SK-N-SH (cell line): Measurements from ENCODE around the gene FBXO10. TPM values are rescaled to one million over a fixed set of nuclear protein-coding genes. Genes with fewer than 3 reads are reported as not detected.
A peak's percentile ranks its signal among the peaks of the same experiment; 100 is the strongest.

Experiments used
- CTCF ChIA-PET: fragments of 300-600, 350-600 bp; formaldehyde crosslinking; extraction: SDS; loops from one replicate; lab custom pipeline; 2021; lab: Yijun Ruan, JAX
- POLR2A ChIA-PET: fragments of 350-600 bp; sonication (Branson Sonifier 250); formaldehyde crosslinking; extraction: SDS; loops from one replicate; lab custom pipeline; 2020; ENCODE audit warnings: antibody characterized with exemption, inconsistent platforms; lab: Yijun Ruan, JAX
- DNase-seq: peaks from one replicate; pipeline ENCODE4 v3.0.0; 2012
- H2AFZ ChIP-seq: fragments of 200-600 bp; sonication (generic); 2 replicates; pipeline ENCODE4 v1.8.1; 2016; ENCODE audit warnings: antibody characterized with exemption, mild to moderate bottlenecking, low read depth
- H3F3A ChIP-seq: fragments of 200-600 bp; sonication (generic); replicated peaks from 2 replicates; pipeline ENCODE3; 2016; ENCODE audit warnings: antibody characterized with exemption, mild to moderate bottlenecking; ENCODE audit not compliant: insufficient read depth
- H3K27ac ChIP-seq, 2 experiments: fragments of 200-500 bp in 1 of 2; fragments of 200-600 bp in 1 of 2; sonication (Bioruptor generic) in 1 of 2; sonication (generic), shearing (Covaris generic) in 1 of 2; 2 replicates each; pipeline versions ENCODE4 v1.5.1 to v1.6.1; 2014 to 2016; ENCODE audit warnings: low read depth in 2 of 2, inconsistent platforms in 1 of 2, low read length in 1 of 2, mild to moderate bottlenecking in 1 of 2, mixed read lengths in 1 of 2
- H3K27me3 ChIP-seq: fragments of 200-600 bp; sonication (generic), shearing (Covaris generic); 2 replicates; pipeline ENCODE4 v1.6.1; 2016; ENCODE audit warnings: mixed run types; ENCODE audit not compliant: insufficient read depth
- H3K36me3 ChIP-seq, 2 experiments: fragments of 200-500 bp in 1 of 2; fragments of 200-600 bp in 1 of 2; sonication (Bioruptor generic) in 1 of 2; sonication (generic) in 1 of 2; replicated peaks in 1 of 2; 2 replicates each; pipeline versions ENCODE3 to v1.5.1; 2014 to 2016; ENCODE audit warnings: low read length in 1 of 2, mild to moderate bottlenecking in 1 of 2; ENCODE audit not compliant: insufficient read depth in 2 of 2, control insufficient read depth in 1 of 2
- H3K4me1 ChIP-seq, 2 experiments: fragments of 200-500 bp in 1 of 2; fragments of 200-600 bp in 1 of 2; sonication (Bioruptor generic) in 1 of 2; sonication (generic), shearing (Covaris generic) in 1 of 2; 2 replicates each; pipeline versions ENCODE4 v1.5.1 to v1.6.1; 2014 to 2016; ENCODE audit warnings: low read depth in 1 of 2, low read length in 1 of 2, mixed run types in 1 of 2; ENCODE audit not compliant: insufficient read depth in 2 of 2, control insufficient read depth in 1 of 2
- H3K4me2 ChIP-seq: fragments of 200-600 bp; sonication (generic), shearing (Covaris generic); 2 replicates; pipeline ENCODE4 v1.6.1; 2017; ENCODE audit warnings: mixed run types
- H3K4me3 ChIP-seq, 2 experiments: fragments of 200-500 bp in 1 of 2; fragments of 200-600 bp in 1 of 2; sonication (Bioruptor generic) in 1 of 2; sonication (generic), shearing (Covaris generic) in 1 of 2; 2 replicates each; pipeline versions ENCODE4 v1.5.1 to v1.8.1; 2014 to 2016; ENCODE audit warnings: low read depth in 2 of 2, inconsistent platforms in 1 of 2, low read length in 1 of 2, mild to moderate bottlenecking in 1 of 2, mixed read lengths in 1 of 2, moderate library complexity in 1 of 2
- H3K79me2 ChIP-seq: fragments of 200-600 bp; sonication (generic); 2 replicates; pipeline ENCODE4 v1.8.1; 2017; ENCODE audit warnings: mild to moderate bottlenecking; ENCODE audit not compliant: insufficient read depth
- H3K9ac ChIP-seq: fragments of 200-600 bp; sonication (generic); 2 replicates; pipeline ENCODE4 v1.6.1; 2017; ENCODE audit warnings: mixed run types
- H3K9me2 ChIP-seq: fragments of 200-600 bp; sonication (generic); 2 replicates; pipeline ENCODE4 v1.6.1; 2017; ENCODE audit warnings: mixed run types
- H3K9me3 ChIP-seq: fragments of 200-600 bp; sonication (generic); 2 replicates; pipeline ENCODE4 v1.6.1; 2017; ENCODE audit warnings: mixed run types, mild to moderate bottlenecking, moderate library complexity
- H4K20me1 ChIP-seq: fragments of 200-600 bp; sonication (generic); 2 replicates; pipeline ENCODE4 v1.6.1; 2017; ENCODE audit warnings: mild to moderate bottlenecking, mixed run types; ENCODE audit not compliant: insufficient read depth
- CHD2 ChIP-seq: fragments of 150-350 bp; IDR thresholded peaks from 2 replicates; pipeline ENCODE4 v1.6.1; 2018; ENCODE audit warnings: low read length; ENCODE audit not compliant: partially characterized antibody
- ELF1 ChIP-seq: IDR thresholded peaks from 2 replicates; pipeline ENCODE4 v1.4.0; 2012
- EP300 ChIP-seq, 2 experiments: IDR thresholded peaks; 2 replicates each; pipeline versions ENCODE4 v1.4.0 to v1.6.1; 2012; ENCODE audit warnings: borderline replicate concordance in 1 of 2, low read depth in 1 of 2, low read length in 1 of 2
- EZH2phosphoT487 ChIP-seq: fragments of 200-600 bp; sonication (generic); IDR thresholded peaks from 2 replicates; pipeline ENCODE4 v1.6.1; 2017; ENCODE audit warnings: low read depth, mixed run types, mild to moderate bottlenecking, antibody characterized with exemption, moderate library complexity, borderline replicate concordance
- FOXM1 ChIP-seq: IDR thresholded peaks from 2 replicates; pipeline ENCODE4 v1.4.0; 2012; ENCODE audit warnings: low read depth, mild to moderate bottlenecking
- IRF3 ChIP-seq: fragments of 150-350 bp; IDR thresholded peaks from 2 replicates; pipeline ENCODE4 v1.6.1; 2016; ENCODE audit warnings: mild to moderate bottlenecking, low read depth, low read length
- JUND ChIP-seq: IDR thresholded peaks from 2 replicates; pipeline ENCODE4 v1.4.0; 2012
- MEF2A ChIP-seq: IDR thresholded peaks from 2 replicates; pipeline ENCODE4 v1.4.0; 2012; ENCODE audit warnings: low read depth, borderline replicate concordance
- NFIC ChIP-seq: IDR thresholded peaks from 2 replicates; pipeline ENCODE4 v1.4.0; 2012; ENCODE audit warnings: borderline replicate concordance
- NRF1 ChIP-seq: IDR thresholded peaks from 2 replicates; pipeline ENCODE4 v1.6.1; 2012; ENCODE audit warnings: low read depth, mild to moderate bottlenecking, low read length
- PBX3 ChIP-seq: IDR thresholded peaks from 2 replicates; pipeline ENCODE4; 2012
- POLR2AphosphoS5 ChIP-seq: IDR thresholded peaks from 2 replicates; pipeline ENCODE4 v1.6.1; 2012; ENCODE audit warnings: low read depth, low read length
- RAD21 ChIP-seq: IDR thresholded peaks from 2 replicates; pipeline ENCODE4 v1.6.1; 2012; ENCODE audit warnings: mild to moderate bottlenecking, low read length
- RCOR1 ChIP-seq: fragments of 150-350 bp; IDR thresholded peaks from 2 replicates; pipeline ENCODE4 v1.6.1; 2017; ENCODE audit warnings: antibody characterized with exemption, low read length
- REST ChIP-seq: IDR thresholded peaks from 2 replicates; pipeline ENCODE4 v1.6.1; 2012; ENCODE audit warnings: mild to moderate bottlenecking, low read depth, low read length, moderate library complexity
- RXRA ChIP-seq: IDR thresholded peaks from 2 replicates; pipeline ENCODE4 v1.4.0; 2012; ENCODE audit warnings: low read depth, mild to moderate bottlenecking, borderline replicate concordance
- SMC3 ChIP-seq: IDR thresholded peaks from 2 replicates; pipeline ENCODE4 v1.6.1; 2012; ENCODE audit warnings: low read depth, low read length, improper control_type of control experiment
- TAF1 ChIP-seq: IDR thresholded peaks from 2 replicates; pipeline ENCODE4 v1.6.1; 2012; ENCODE audit warnings: low read depth, mild to moderate bottlenecking, low read length, moderate library complexity, borderline replicate concordance
- USF1 ChIP-seq: IDR thresholded peaks from 2 replicates; pipeline ENCODE4 v1.4.0; 2012; ENCODE audit warnings: low read depth, borderline replicate concordance
- USF2 ChIP-seq: fragments of 150-350 bp; IDR thresholded peaks from 2 replicates; pipeline ENCODE4 v1.6.1; 2017; ENCODE audit warnings: antibody characterized with exemption, low read length, low read depth, borderline replicate concordance
- WGBS: methylation state at CpG from one replicate; pipeline ENCODE4 v1.1.6; 2017; ENCODE audit warnings: low lambda C conversion rate; 5-methylcytosine and 5-hydroxymethylcytosine counted together
- polyA plus RNA-seq, 3 experiments: library from polyadenylated mRNA; depleted of rRNA; stranded (reverse); fragments of >200 nt; gene quantifications; 2 replicates each; pipeline ENCODE4 v1.2.3, GENCODE V29; 2012
- TF ChIP-seq, protein P1 (sequence below): fragments of 200-600 bp; sonication (generic); IDR thresholded peaks from 2 replicates; pipeline ENCODE4 v1.6.1; 2017; ENCODE audit warnings: antibody characterized with exemption, mild to moderate bottlenecking, moderate library complexity

Gene FBXO10
- polyA plus RNA-seq, 1 of the 3 experiments (the other 2 are of a cell fraction) = 10.1 TPM

GRCh38 chr9:37485389-37486255 lies 90.6 kb downstream of the FBXO10 start, which contains the start of gene POLR1E:
TSS of gene POLR1E (plus strand) at chr9:37485948. CDS start at chr9:37486048, 100 bp downstream.
- H4K20me1 ChIP-seq = no peaks in the 10 kb centered on the region
- H3K79me2 ChIP-seq = peaks cover 32% of the 10 kb centered on the region
- ChIA-PET POLR2A (interaction anchor here (0.7 to 1.6 kb wide), 4 partner anchors 24 to 300 kb away, joined by 3 to 5 read pairs (median 4); partner anchors contain the start of genes EXOSC3, FBXO10 and TOMM5), CTCF (interaction anchor here (1.1 kb wide), 2 partner anchors 71 to 106 kb away, joined by 3 read pairs; partner anchors contain the start of gene TOMM5)
- H3K9me2 ChIP-seq = no peaks in the 10 kb centered on the region
- H3K9me3 ChIP-seq = no peaks in the 10 kb centered on the region
- WGBS = 18% methylated on average over 15 of the region's 56 CpGs
- DNase-seq = peak; percentile 97
- H3K4me2 ChIP-seq = peak within 1 kb of the TSS; percentile 97
- H3F3A ChIP-seq = peaks cover 3% of the 10 kb centered on the region
- peak within 1 kb of the TSS; percentile 96 for H2AFZ ChIP-seq
- peaks cover 10 to 18% of the 10 kb centered on the region in 2 experiments for H3K36me3 ChIP-seq
- H3K27ac ChIP-seq = peak within 1 kb of the TSS; percentile 41 to 73; a peak in 3 of 4 replicates
- peak within 1 kb of the TSS; percentile 79 for H3K9ac ChIP-seq
- peak within 1 kb of the TSS; percentile 74 to 87 for H3K4me3 ChIP-seq
- H3K4me1 ChIP-seq = peaks cover 16 to 20% of the 10 kb centered on the region in 2 experiments; a peak in 3 of 4 replicates
- no peaks in the 10 kb centered on the region for H3K27me3 ChIP-seq
- TF ChIP-seq, protein P1, sequence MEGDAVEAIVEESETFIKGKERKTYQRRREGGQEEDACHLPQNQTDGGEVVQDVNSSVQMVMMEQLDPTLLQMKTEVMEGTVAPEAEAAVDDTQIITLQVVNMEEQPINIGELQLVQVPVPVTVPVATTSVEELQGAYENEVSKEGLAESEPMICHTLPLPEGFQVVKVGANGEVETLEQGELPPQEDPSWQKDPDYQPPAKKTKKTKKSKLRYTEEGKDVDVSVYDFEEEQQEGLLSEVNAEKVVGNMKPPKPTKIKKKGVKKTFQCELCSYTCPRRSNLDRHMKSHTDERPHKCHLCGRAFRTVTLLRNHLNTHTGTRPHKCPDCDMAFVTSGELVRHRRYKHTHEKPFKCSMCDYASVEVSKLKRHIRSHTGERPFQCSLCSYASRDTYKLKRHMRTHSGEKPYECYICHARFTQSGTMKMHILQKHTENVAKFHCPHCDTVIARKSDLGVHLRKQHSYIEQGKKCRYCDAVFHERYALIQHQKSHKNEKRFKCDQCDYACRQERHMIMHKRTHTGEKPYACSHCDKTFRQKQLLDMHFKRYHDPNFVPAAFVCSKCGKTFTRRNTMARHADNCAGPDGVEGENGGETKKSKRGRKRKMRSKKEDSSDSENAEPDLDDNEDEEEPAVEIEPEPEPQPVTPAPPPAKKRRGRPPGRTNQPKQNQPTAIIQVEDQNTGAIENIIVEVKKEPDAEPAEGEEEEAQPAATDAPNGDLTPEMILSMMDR = no peak
- peak; percentile 67 for TF ChIP-seq TAF1
- no peak for TF ChIP-seq RCOR1
- peak; percentile 65 for TF ChIP-seq CHD2
- TF ChIP-seq NRF1 = no peak
- TF ChIP-seq MEF2A = no peak
- no peak for TF ChIP-seq RXRA
- no peak for TF ChIP-seq FOXM1
- TF ChIP-seq USF1 = peak; percentile 45; the same call in 1 of the 2 replicates
- no peak for TF ChIP-seq PBX3
- TF ChIP-seq EP300 (IDR thresholded peaks at IDR 0.05; ENCODE audit: borderline replicate concordance in 1 of 2, low read depth in 1 of 2, low read length in 1 of 2) = no peak
- peak; percentile 76 for TF ChIP-seq POLR2AphosphoS5
- no peak for TF ChIP-seq REST
- TF ChIP-seq EZH2phosphoT487 = no peak
- no peak for TF ChIP-seq NFIC
- no peak for TF ChIP-seq JUND
- no peak for TF ChIP-seq ELF1
- no peak for TF ChIP-seq RAD21
- TF ChIP-seq IRF3 = no peak
- no peak for TF ChIP-seq SMC3
- TF ChIP-seq USF2 = no peak; the same call in 1 of the 2 replicates
